Vagina (tissue), 2 donors: ENCODE data around the gene HMGXB3.
"Not testable (repeated sequence)": the region's sequence is repeated elsewhere in the genome, so short reads cannot be mapped to it uniquely, and the experiment has no call there.

Source experiments
- POLR2AphosphoS5 ChIP-seq, 2 donors: sonication (generic); formaldehyde crosslinking; IDR thresholded peaks; one replicate each; pipeline ENCODE4 v1.9.0; 2017; ENCODE audit warnings: antibody characterized with exemption in 2 of 2, mild to moderate bottlenecking in 2 of 2, low read depth in 1 of 2; ENCODE audit not compliant: insufficient read depth in 1 of 2
- TF ChIP-seq, protein P1 (sequence below), 3 experiments: fragments of 450-650 bp in 2 of 3; fragments of 200-600 bp in 1 of 3; sonication (generic) in 1 of 3; IDR thresholded peaks; one replicate each; pipeline ENCODE4 v1.5.1; 2017 to 2019; ENCODE audit warnings: antibody characterized with exemption in 3 of 3, mild to moderate bottlenecking in 2 of 3, moderate library complexity in 2 of 3

DNA sequence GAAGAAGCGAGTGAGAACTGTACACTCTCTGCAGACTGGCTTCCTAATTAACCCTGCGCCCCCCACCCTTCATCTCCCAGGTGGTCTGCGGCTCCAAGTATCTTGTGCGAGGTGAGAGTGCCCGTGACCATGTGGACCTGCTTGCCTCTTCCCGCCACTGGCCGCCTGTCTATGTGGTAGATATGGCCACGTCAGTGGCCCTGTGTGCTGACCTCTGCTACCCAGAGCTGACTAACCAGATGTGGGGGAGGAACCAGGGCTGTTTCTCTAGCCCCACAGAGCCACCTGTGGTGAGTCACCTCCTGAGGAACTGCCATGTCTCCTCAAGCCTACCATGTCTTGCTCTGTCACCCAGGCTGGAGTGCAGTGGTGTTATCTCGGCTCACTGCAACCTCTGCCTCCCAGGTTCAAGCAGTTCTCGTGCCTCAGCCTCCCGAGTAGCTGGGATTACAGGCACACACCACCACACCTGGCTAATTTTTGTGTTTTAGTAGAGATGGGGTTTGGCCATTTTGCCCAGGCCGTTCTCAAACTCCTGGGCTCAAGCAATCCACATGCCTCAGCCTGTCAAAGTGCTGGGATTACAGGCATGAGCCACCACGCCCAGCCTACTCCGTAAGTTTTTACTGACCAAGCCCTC is 49.8 kb downstream of the HMGXB3 start:
- TF ChIP-seq, protein P1, sequence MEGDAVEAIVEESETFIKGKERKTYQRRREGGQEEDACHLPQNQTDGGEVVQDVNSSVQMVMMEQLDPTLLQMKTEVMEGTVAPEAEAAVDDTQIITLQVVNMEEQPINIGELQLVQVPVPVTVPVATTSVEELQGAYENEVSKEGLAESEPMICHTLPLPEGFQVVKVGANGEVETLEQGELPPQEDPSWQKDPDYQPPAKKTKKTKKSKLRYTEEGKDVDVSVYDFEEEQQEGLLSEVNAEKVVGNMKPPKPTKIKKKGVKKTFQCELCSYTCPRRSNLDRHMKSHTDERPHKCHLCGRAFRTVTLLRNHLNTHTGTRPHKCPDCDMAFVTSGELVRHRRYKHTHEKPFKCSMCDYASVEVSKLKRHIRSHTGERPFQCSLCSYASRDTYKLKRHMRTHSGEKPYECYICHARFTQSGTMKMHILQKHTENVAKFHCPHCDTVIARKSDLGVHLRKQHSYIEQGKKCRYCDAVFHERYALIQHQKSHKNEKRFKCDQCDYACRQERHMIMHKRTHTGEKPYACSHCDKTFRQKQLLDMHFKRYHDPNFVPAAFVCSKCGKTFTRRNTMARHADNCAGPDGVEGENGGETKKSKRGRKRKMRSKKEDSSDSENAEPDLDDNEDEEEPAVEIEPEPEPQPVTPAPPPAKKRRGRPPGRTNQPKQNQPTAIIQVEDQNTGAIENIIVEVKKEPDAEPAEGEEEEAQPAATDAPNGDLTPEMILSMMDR (IDR thresholded peaks at IDR 0.05) = not testable (repeated sequence)
- TF ChIP-seq POLR2AphosphoS5 (IDR thresholded peaks at IDR 0.05; ENCODE audit: insufficient read depth in 1 of 2, low read depth in 1 of 2) = not testable (repeated sequence)
